Inferior parietal cortex (tissue), 1 donor: ENCODE measurements around the gene MAP2K6.

Experiments
- DNase-seq: peaks from one replicate; pipeline ENCODE4 v3.0.0-alpha.2; 2016; ENCODE audit errors: extremely low spot score

The MAP2K6 gene

GRCh38 chr17:69578385-69578936 lies 164.0 kb downstream of the MAP2K6 start:
- DNase-seq, result no peak

- no peak for DNase-seq
Measured at GRCh38 chr17:69579961-69580677, 165.6 kb downstream of the MAP2K6 start.

GRCh38 chr17:69581061-69581961 lies 166.8 kb downstream of the MAP2K6 start:
- no peak for DNase-seq

- DNase-seq, result no peak
Measured at GRCh38 chr17:69588316-69588715, 173.8 kb downstream of the MAP2K6 start.

- no peak for DNase-seq
Measured at GRCh38 chr17:69588827-69589239, 174.3 kb downstream of the MAP2K6 start.

GRCh38 chr17:69590671-69591070 lies 176.2 kb downstream of the MAP2K6 start:
- DNase-seq, result no peak

- DNase-seq, result no peak
Measured at GRCh38 chr17:69592692-69593350, 178.3 kb downstream of the MAP2K6 start.

GRCh38 chr17:69593351-69593715 lies 178.8 kb downstream of the MAP2K6 start:
- no peak for DNase-seq

- no peak for DNase-seq
Measured at GRCh38 chr17:69593716-69594115, 179.2 kb downstream of the MAP2K6 start.

GRCh38 chr17:69594641-69595040 lies 180.1 kb downstream of the MAP2K6 start:
- no peak for DNase-seq

- no peak for DNase-seq
Measured at GRCh38 chr17:69596141-69596540, 181.6 kb downstream of the MAP2K6 start.

- no peak for DNase-seq
Measured at GRCh38 chr17:69597898-69598692, 183.6 kb downstream of the MAP2K6 start.

GRCh38 chr17:69602972-69603371 lies 188.5 kb downstream of the MAP2K6 start:
- no peak for DNase-seq
